H1 (cell line): ENCODE measurements around the gene CHST8. TPM values are rescaled to one million over a fixed set of nuclear protein-coding genes. Genes with fewer than 3 reads are reported as not detected.

Experiments
- CTCF ChIA-PET: fragments of 300-600 bp; sonication (Branson Sonifier 250); formaldehyde crosslinking; loops from one replicate; lab custom pipeline; 2021; ENCODE audit not compliant: partially characterized antibody; lab: Charles Lee
- POLR2A ChIA-PET: fragments of 300-600 bp; sonication (Branson Sonifier 250); formaldehyde crosslinking; loops from one replicate; lab custom pipeline; 2021; ENCODE audit warnings: inconsistent platforms; ENCODE audit not compliant: partially characterized antibody; lab: Charles Lee
- DNase-seq, 2 experiments: peaks; one replicate each; pipeline versions ENCODE4 v3.0.0 to v3.0.0-alpha.2; 2010 to 2022; ENCODE audit warnings: low spot score in 2 of 2, low read depth in 1 of 2, mixed read lengths in 1 of 2
- FAIRE-seq: peaks from 2 replicates; lab custom pipeline; 2011; peaks lifted over from hg19 to GRCh38; lab: Jason Lieb, UNC
- H2AFZ ChIP-seq: 2 replicates; pipeline ENCODE4 v1.8.1; 2012; ENCODE audit warnings: low read length, inconsistent platforms
- H2AK5ac ChIP-seq: 2 replicates; pipeline ENCODE4 v1.6.1; 2013; ENCODE audit warnings: low read depth, low read length
- H2BK120ac ChIP-seq: replicated peaks from 2 replicates; pipeline ENCODE3; 2013; ENCODE audit warnings: low read depth, low read length, inconsistent platforms
- H2BK12ac ChIP-seq: 2 replicates; pipeline ENCODE4 v1.6.1; 2013; ENCODE audit warnings: low read depth, low read length
- H2BK15ac ChIP-seq: 2 replicates; pipeline ENCODE4 v1.6.1; 2013; ENCODE audit warnings: low read length
- H2BK20ac ChIP-seq: 2 replicates; pipeline ENCODE4 v1.6.1; 2013; ENCODE audit warnings: low read length
- H2BK5ac ChIP-seq: 2 replicates; pipeline ENCODE4 v1.6.1; 2013; ENCODE audit warnings: low read depth, low read length
- H3K14ac ChIP-seq: 2 replicates; pipeline ENCODE4 v1.6.1; 2013; ENCODE audit warnings: inconsistent platforms; ENCODE audit not compliant: insufficient read length
- H3K18ac ChIP-seq: 2 replicates; pipeline ENCODE4 v1.6.1; 2013; ENCODE audit warnings: low read length; ENCODE audit errors: extremely low read depth
- H3K23ac ChIP-seq: 2 replicates; pipeline ENCODE4 v1.6.1; 2013; ENCODE audit warnings: inconsistent platforms; ENCODE audit not compliant: insufficient read length
- H3K23me2 ChIP-seq: 2 replicates; pipeline ENCODE4 v1.6.1; 2013; ENCODE audit warnings: low read depth, low read length
- H3K27ac ChIP-seq: 2 replicates; pipeline ENCODE4 v1.6.1; 2011; ENCODE audit warnings: low read depth, low read length, inconsistent platforms
- H3K27me3 ChIP-seq, 4 experiments: replicated peaks in 1 of 4; 1 replicate in 1 of 4; 2 replicates in 3 of 4; pipeline versions ENCODE4 v1.6.1 to v1.8.1; 2011 to 2013; ENCODE audit warnings: low read length in 3 of 4, mild to moderate bottlenecking in 3 of 4, inconsistent platforms in 2 of 4, mixed read lengths in 2 of 4, moderate library complexity in 1 of 4; ENCODE audit not compliant: control insufficient read depth in 3 of 4, insufficient read depth in 3 of 4; ENCODE audit errors: extremely low read depth in 1 of 4
- H3K36me3 ChIP-seq, 4 experiments: 2 replicates each; pipeline versions ENCODE4 v1.6.1 to v1.8.1; 2011 to 2013; ENCODE audit warnings: mild to moderate bottlenecking in 4 of 4, low read length in 3 of 4, moderate library complexity in 2 of 4, control low read depth in 1 of 4, inconsistent platforms in 1 of 4; ENCODE audit not compliant: insufficient read depth in 4 of 4, control insufficient read depth in 2 of 4
- H3K4ac ChIP-seq: replicated peaks from 2 replicates; pipeline ENCODE3; 2013; ENCODE audit warnings: low read length, low read depth, mixed read lengths, inconsistent platforms; ENCODE audit not compliant: insufficient read length
- H3K4me1 ChIP-seq, 4 experiments: replicated peaks in 1 of 4; 1 replicate in 1 of 4; 2 replicates in 3 of 4; pipeline versions ENCODE4 v1.6.1 to v1.8.1; 2011 to 2013; ENCODE audit warnings: low read length in 3 of 4, inconsistent platforms in 2 of 4, mixed read lengths in 1 of 4; ENCODE audit not compliant: insufficient read depth in 4 of 4, control insufficient read depth in 3 of 4
- H3K4me2 ChIP-seq, 2 experiments: 2 replicates each; pipeline versions ENCODE4 v1.6.1 to v1.8.1; 2011 to 2013; ENCODE audit warnings: low read depth in 2 of 2, low read length in 2 of 2, control low read depth in 1 of 2, inconsistent platforms in 1 of 2, mild to moderate bottlenecking in 1 of 2; ENCODE audit not compliant: insufficient read depth in 1 of 2
- H3K4me3 ChIP-seq, 4 experiments: fragments of 200-600, 300-600 bp in 1 of 4; sonication (generic), shearing (Covaris generic), sonication (Bioruptor Twin) in 1 of 4; 2 replicates each; pipeline versions ENCODE4 v1.5.1 to v1.8.1; 2011 to 2016; ENCODE audit warnings: low read length in 4 of 4, low read depth in 3 of 4, control low read depth in 2 of 4, inconsistent platforms in 2 of 4, mild to moderate bottlenecking in 2 of 4, mixed read lengths in 1 of 4, moderate library complexity in 1 of 4; ENCODE audit not compliant: insufficient read depth in 2 of 4; ENCODE audit errors: extremely low read depth in 1 of 4
- H3K56ac ChIP-seq: replicated peaks from 2 replicates; pipeline ENCODE3; 2013; ENCODE audit warnings: low read depth, mild to moderate bottlenecking, mixed read lengths, low read length, inconsistent platforms; ENCODE audit not compliant: insufficient read length
- H3K79me1 ChIP-seq: 2 replicates; pipeline ENCODE4 v1.6.1; 2013; ENCODE audit warnings: low read depth, low read length, control low read depth
- H3K79me2 ChIP-seq, 2 experiments: 2 replicates each; pipeline versions ENCODE4 v1.6.1 to v1.8.1; 2012 to 2013; ENCODE audit warnings: low read length in 2 of 2, mild to moderate bottlenecking in 2 of 2, inconsistent platforms in 1 of 2; ENCODE audit not compliant: insufficient read depth in 2 of 2, control insufficient read depth in 1 of 2
- H3K9ac ChIP-seq, 4 experiments: replicated peaks in 1 of 4; 1 replicate in 1 of 4; 2 replicates in 3 of 4; pipeline versions ENCODE4 v1.6.1 to v1.8.1; 2011 to 2013; ENCODE audit warnings: low read depth in 3 of 4, low read length in 3 of 4, control low read depth in 2 of 4, mild to moderate bottlenecking in 2 of 4, moderate library complexity in 2 of 4, inconsistent platforms in 1 of 4; ENCODE audit errors: extremely low read depth in 1 of 4
- H3K9me3 ChIP-seq, 2 experiments: 2 replicates each; pipeline versions ENCODE4 v1.6.1 to v1.8.1; 2012 to 2013; ENCODE audit warnings: mild to moderate bottlenecking in 2 of 2, moderate library complexity in 2 of 2, control low read depth in 1 of 2, inconsistent platforms in 1 of 2, low read depth in 1 of 2, low read length in 1 of 2, mixed read lengths in 1 of 2; ENCODE audit not compliant: insufficient read depth in 2 of 2
- H4K20me1 ChIP-seq, 2 experiments: replicated peaks in 1 of 2; 2 replicates each; pipeline versions ENCODE3 to v1.8.1; 2011 to 2013; ENCODE audit warnings: inconsistent platforms in 2 of 2, low read length in 2 of 2, mild to moderate bottlenecking in 1 of 2; ENCODE audit not compliant: insufficient read depth in 2 of 2, control insufficient read depth in 1 of 2
- H4K5ac ChIP-seq: 2 replicates; pipeline ENCODE4 v1.6.1; 2013; ENCODE audit warnings: low read length, low read depth, mixed read lengths, inconsistent platforms; ENCODE audit not compliant: insufficient read length
- H4K8ac ChIP-seq: 2 replicates; pipeline ENCODE4 v1.8.0; 2013; ENCODE audit warnings: mild to moderate bottlenecking, moderate library complexity, low read length, inconsistent platforms; ENCODE audit not compliant: insufficient read depth; ENCODE audit errors: extremely low read depth
- H4K91ac ChIP-seq: replicated peaks from 2 replicates; pipeline ENCODE3; 2013; ENCODE audit warnings: low read length, mixed read lengths, inconsistent platforms; ENCODE audit not compliant: insufficient read length
- CEBPB ChIP-seq: IDR thresholded peaks from 2 replicates; pipeline ENCODE4 v1.6.1; 2012; ENCODE audit warnings: low read depth, low read length
- CHD2 ChIP-seq: IDR thresholded peaks from 2 replicates; pipeline ENCODE4 v1.6.1; 2012; ENCODE audit warnings: low read length, improper control_type of control experiment
- FOSL1 ChIP-seq: IDR thresholded peaks from 2 replicates; pipeline ENCODE4 v1.6.1; 2011; ENCODE audit warnings: mild to moderate bottlenecking, low read depth, low read length, moderate library complexity; ENCODE audit not compliant: insufficient read depth
- RAD21 ChIP-seq, 2 experiments: IDR thresholded peaks in 1 of 2; conservative IDR thresholded peaks in 1 of 2; 2 replicates each; pipeline ENCODE4 v1.6.1; 2011; ENCODE audit warnings: low read depth in 2 of 2, low read length in 2 of 2, improper control_type of control experiment in 1 of 2, inconsistent platforms in 1 of 2, mild to moderate bottlenecking in 1 of 2, moderate library complexity in 1 of 2
- SAP30 ChIP-seq: fragments of 300-600 bp; sonication (generic); IDR thresholded peaks from 2 replicates; pipeline ENCODE4 v1.7.1; 2012; ENCODE audit warnings: low read length, moderate library complexity, mild to moderate bottlenecking, inconsistent platforms; ENCODE audit not compliant: insufficient read depth, insufficient replicate concordance
- TAF7 ChIP-seq: optimal IDR thresholded peaks from 2 replicates; pipeline ENCODE3; 2011; ENCODE audit warnings: low read depth, mild to moderate bottlenecking, inconsistent platforms, low read length, moderate library complexity, borderline replicate concordance
- WGBS, 2 experiments: shearing (Covaris generic) in 1 of 2; methylation state at CpG; one replicate each; pipeline versions ENCODE4 v1.1.6 to v1.1.7; 2013 to 2015; ENCODE audit warnings: low lambda C conversion rate in 2 of 2, mixed read lengths in 2 of 2, inconsistent platforms in 1 of 2, low coverage in 1 of 2, missing lambda C conversion rate in 1 of 2; ENCODE audit not compliant: insufficient replicate concordance in 2 of 2, insufficient coverage in 1 of 2, insufficient read length in 1 of 2; ENCODE audit errors: extremely low coverage in 1 of 2, missing lambda C conversion rate in 1 of 2; 5-methylcytosine and 5-hydroxymethylcytosine counted together
- polyA plus RNA-seq, 7 experiments: library from polyadenylated mRNA; depleted of rRNA in 3 of 7; stranded (reverse) in 5 of 7; unstranded in 2 of 7; fragments of >200 nt in 5 of 7; fragments of 200-250 nt in 2 of 7; gene quantifications; 1 replicate in 5 of 7; 2 replicates in 1 of 7; 4 replicates in 1 of 7; pipeline versions ENCODE4 v1.2.1 to v1.2.3, GENCODE V29; 2011 to 2013; ENCODE audit warnings: missing spikeins in 2 of 7, mixed read lengths in 2 of 7
- total RNA-seq: library from RNA; stranded (reverse); fragmentation: NEBNext Ultra II Directional; extraction: Animal tissue kit (Norgen Biotek cat#: 25700); gene quantifications from 2 replicates; pipeline ENCODE4 v1.2.1, GENCODE V29; 2021
- TF ChIP-seq, protein P1 (sequence below), 3 experiments: IDR thresholded peaks; 1 replicate in 2 of 3; 2 replicates in 1 of 3; pipeline versions ENCODE4 v1.5.1 to v1.6.1; 2011; ENCODE audit warnings: low read length in 3 of 3, mild to moderate bottlenecking in 3 of 3, inconsistent platforms in 2 of 3, low read depth in 1 of 3, moderate library complexity in 1 of 3; ENCODE audit not compliant: insufficient read depth in 1 of 3; ENCODE audit errors: control extremely low read depth in 1 of 3

CHST8 gene
- total and polyA plus RNA-seq, 2 of the 8 experiments (the other 6 are each of a cell fraction or from before 2014, with no cell fraction given), result 10.8 to 28.2 TPM

DNA sequence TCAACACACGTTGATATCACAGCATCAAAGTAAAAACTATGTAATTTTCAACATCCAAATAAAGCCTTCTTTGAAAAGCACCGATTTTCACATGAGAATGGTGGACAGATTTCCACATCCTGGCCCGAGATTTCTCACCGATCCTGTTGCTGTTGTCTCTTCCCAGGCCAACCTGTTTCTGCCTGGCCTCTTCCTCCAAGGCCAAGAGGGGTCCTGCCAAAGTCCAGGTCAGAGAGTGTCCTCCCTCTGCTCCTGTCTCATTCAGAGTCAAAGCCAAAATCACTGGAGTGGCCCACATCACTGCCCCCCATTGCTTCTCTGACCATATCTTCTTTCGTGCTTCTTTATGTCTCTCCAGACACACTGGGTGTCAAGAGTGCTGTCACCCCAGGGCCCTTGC is 49.5 kb downstream of the CHST8 start:
- H2BK20ac ChIP-seq, result no peak overlapping the region
- no peak for FAIRE-seq
- ChIA-PET POLR2A (no interaction called here), CTCF (interaction anchor here (0.5 to 0.7 kb wide), 3 partner anchors 32 to 63 kb away, joined by 3 read pairs; no protein-coding TSS in a partner anchor)
- no peak overlapping the region for H3K4me3 ChIP-seq
- H3K9ac ChIP-seq, result no peak overlapping the region
- H3K9me3 ChIP-seq, result no peaks in the 10 kb centered on the region
- no peak overlapping the region for H3K27ac ChIP-seq
- no peaks in the 10 kb centered on the region; a peak in 1 of 7 replicates for H3K27me3 ChIP-seq
- no peaks in the 10 kb centered on the region for H3K23me2 ChIP-seq
- WGBS, 2 experiments, result 87% methylated on average over 5 of the region's 5 CpGs; no CpG with 5 or more reads in 1 of the 2 experiments
- TF ChIP-seq CEBPB (no peak), CHD2 (no peak), SAP30 (no peak), TAF7 (no peak), RAD21 (IDR thresholded peaks at IDR 0.05 in 1 of 2, conservative IDR thresholded peaks at IDR 0.05 in 1 of 2; ENCODE audit: low read depth in 2 of 2, low read length in 2 of 2) (no peak), FOSL1 (no peak)
- TF ChIP-seq, protein P1, sequence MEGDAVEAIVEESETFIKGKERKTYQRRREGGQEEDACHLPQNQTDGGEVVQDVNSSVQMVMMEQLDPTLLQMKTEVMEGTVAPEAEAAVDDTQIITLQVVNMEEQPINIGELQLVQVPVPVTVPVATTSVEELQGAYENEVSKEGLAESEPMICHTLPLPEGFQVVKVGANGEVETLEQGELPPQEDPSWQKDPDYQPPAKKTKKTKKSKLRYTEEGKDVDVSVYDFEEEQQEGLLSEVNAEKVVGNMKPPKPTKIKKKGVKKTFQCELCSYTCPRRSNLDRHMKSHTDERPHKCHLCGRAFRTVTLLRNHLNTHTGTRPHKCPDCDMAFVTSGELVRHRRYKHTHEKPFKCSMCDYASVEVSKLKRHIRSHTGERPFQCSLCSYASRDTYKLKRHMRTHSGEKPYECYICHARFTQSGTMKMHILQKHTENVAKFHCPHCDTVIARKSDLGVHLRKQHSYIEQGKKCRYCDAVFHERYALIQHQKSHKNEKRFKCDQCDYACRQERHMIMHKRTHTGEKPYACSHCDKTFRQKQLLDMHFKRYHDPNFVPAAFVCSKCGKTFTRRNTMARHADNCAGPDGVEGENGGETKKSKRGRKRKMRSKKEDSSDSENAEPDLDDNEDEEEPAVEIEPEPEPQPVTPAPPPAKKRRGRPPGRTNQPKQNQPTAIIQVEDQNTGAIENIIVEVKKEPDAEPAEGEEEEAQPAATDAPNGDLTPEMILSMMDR (IDR thresholded peaks at IDR 0.05; ENCODE audit: control extremely low read depth in 1 of 3, insufficient read depth in 1 of 3, low read depth in 1 of 3, low read length in 3 of 3), result no peak
- no peak overlapping the region for H2BK15ac ChIP-seq
- no peak overlapping the region for H3K14ac ChIP-seq
- H3K18ac ChIP-seq, result no peak overlapping the region; the same call in 1 of the 2 replicates
- H3K79me2 ChIP-seq, result no peaks in the 10 kb centered on the region; a peak in 1 of 4 replicates
- DNase-seq, result no peak
- no peak overlapping the region for H2BK5ac ChIP-seq
- no peak overlapping the region for H3K56ac ChIP-seq
- H3K23ac ChIP-seq, result no peak overlapping the region
- H3K79me1 ChIP-seq, result peaks cover 2% of the 10 kb centered on the region; the same call in 1 of the 2 replicates
- no peak overlapping the region for H2BK120ac ChIP-seq
- no peak overlapping the region for H2BK12ac ChIP-seq
- no peaks in the 10 kb centered on the region for H3K36me3 ChIP-seq
- H4K5ac ChIP-seq, result no peak overlapping the region
- no peak overlapping the region for H4K91ac ChIP-seq
- peaks cover 0 to 5% of the 10 kb centered on the region in 2 experiments for H4K20me1 ChIP-seq
- H3K4me2 ChIP-seq, result no peak overlapping the region
- H2AK5ac ChIP-seq, result no peak overlapping the region
- H4K8ac ChIP-seq, result no peak overlapping the region
- no peak overlapping the region for H2AFZ ChIP-seq
- H3K4ac ChIP-seq, result no peak overlapping the region
- H3K4me1 ChIP-seq, result peaks cover 0 to 4% (median 0%) of the 10 kb centered on the region in 4 experiments; a peak in 1 of 7 replicates
